Measurements from ENCODE around the gene LENG8.
"Not testable (repeated sequence)": the region's sequence is repeated elsewhere in the genome, so short reads cannot be mapped to it uniquely, and the experiment has no call there.

Gene LENG8

DNA sequence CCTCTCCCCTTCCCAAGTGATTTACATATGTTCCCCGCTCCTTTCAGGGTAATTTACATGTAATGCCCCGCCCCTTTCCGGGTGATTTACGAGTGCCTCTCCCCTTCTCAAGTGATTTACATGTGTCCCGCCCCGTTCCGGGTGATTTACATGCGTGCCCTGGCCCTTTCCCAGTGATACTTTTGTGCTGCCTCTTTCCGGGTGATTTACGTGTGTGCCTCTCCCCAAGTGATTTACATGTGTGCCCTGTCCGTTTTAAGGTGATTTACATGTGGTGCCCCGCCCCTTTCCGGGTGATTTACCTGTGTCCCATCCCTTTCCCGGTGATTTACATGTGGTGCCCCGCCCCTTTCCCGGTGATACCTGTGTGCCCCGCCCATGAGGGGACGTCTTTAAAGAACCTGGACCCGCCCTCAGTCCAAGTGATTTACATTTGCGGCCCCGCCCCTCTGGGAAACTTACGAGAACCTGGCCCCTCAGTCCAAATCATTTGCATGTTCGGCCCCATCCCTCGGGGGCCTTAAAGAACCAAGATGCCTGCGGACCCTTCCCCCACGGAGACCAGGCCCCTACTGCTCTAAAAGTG is 15.1 kb downstream of the LENG8 start:
- Histone ChIP-seq H3K36me3 (ENCODE audit: low read depth) (peaks cover 21% of the 10 kb centered on the region), H3K27me3 (ENCODE audit: insufficient read depth, poor library complexity, severe bottlenecking) (no peaks in the 10 kb centered on the region), H3K9me3 (ENCODE audit: severe bottlenecking) (no peaks in the 10 kb centered on the region), H3K4me1 (ENCODE audit: insufficient read depth, poor library complexity, severe bottlenecking) (no peaks in the 10 kb centered on the region), H3K4me3 (ENCODE audit: severe bottlenecking) (peak overlapping the region; percentile 69), H3K27ac (ENCODE audit: poor library complexity, severe bottlenecking) (peak overlapping the region; percentile 91)
- TF ChIP-seq, protein P1, sequence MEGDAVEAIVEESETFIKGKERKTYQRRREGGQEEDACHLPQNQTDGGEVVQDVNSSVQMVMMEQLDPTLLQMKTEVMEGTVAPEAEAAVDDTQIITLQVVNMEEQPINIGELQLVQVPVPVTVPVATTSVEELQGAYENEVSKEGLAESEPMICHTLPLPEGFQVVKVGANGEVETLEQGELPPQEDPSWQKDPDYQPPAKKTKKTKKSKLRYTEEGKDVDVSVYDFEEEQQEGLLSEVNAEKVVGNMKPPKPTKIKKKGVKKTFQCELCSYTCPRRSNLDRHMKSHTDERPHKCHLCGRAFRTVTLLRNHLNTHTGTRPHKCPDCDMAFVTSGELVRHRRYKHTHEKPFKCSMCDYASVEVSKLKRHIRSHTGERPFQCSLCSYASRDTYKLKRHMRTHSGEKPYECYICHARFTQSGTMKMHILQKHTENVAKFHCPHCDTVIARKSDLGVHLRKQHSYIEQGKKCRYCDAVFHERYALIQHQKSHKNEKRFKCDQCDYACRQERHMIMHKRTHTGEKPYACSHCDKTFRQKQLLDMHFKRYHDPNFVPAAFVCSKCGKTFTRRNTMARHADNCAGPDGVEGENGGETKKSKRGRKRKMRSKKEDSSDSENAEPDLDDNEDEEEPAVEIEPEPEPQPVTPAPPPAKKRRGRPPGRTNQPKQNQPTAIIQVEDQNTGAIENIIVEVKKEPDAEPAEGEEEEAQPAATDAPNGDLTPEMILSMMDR (IDR thresholded peaks at IDR 0.05; ENCODE audit: poor library complexity, severe bottlenecking) = no peak
- ATAC-seq (ENCODE audit: low read depth) (peak; percentile 58), DNase-seq (ENCODE audit: low spot score) (peak; percentile 99)

DNA sequence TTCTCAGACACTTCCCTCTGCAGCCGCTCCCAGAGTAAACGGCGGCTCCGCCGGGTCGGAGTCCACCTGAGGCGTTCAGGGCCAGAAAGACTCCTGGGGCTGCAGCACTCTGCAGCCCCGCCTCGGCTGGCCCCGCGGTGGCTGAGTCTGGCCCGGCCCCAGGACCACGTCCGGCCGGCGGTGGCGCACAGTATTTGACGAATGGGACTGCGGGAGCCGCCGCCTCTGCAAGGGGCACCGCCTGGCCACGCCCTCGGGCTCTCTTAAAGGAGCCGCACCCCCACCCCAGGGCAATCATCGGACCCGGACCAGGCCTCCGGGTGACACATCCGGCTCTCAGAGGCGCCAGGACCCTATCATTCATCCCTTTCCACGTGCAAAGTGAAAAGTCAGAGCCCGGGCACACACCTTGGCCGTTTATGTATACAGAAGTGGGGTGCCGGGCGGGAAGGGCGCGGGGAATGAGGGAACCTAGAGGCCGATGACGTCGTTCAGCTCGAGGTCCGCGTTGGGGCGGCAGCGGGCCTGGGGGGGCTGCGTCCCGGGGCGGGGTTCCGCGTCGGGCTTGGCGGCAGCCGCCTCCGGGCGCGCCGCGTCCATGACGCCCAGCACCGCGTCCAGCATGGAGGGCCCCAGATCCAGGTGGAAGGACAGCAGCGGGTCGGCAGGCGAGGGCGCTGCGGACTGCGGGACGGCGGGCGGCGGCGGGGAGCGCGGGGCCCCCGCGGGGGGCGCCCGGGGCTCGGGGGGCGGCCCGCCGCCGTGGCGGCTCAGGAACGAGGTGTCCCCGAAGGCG is 15.8 kb downstream of the LENG8 start:
- Histone ChIP-seq H3K4me1 (ENCODE audit: insufficient read depth, poor library complexity, severe bottlenecking) (peaks cover 6% of the 10 kb centered on the region), H3K36me3 (ENCODE audit: low read depth) (peaks cover 18% of the 10 kb centered on the region), H3K9me3 (ENCODE audit: severe bottlenecking) (no peaks in the 10 kb centered on the region), H3K27ac (ENCODE audit: poor library complexity, severe bottlenecking) (peak overlapping the region; percentile 91), H3K4me3 (ENCODE audit: severe bottlenecking) (peak overlapping the region; percentile 69), H3K27me3 (ENCODE audit: insufficient read depth, poor library complexity, severe bottlenecking) (no peaks in the 10 kb centered on the region)
- ATAC-seq (ENCODE audit: low read depth) (peak; percentile 59), DNase-seq (ENCODE audit: low spot score) (peak; percentile 95)
- TF ChIP-seq, protein P1 (IDR thresholded peaks at IDR 0.05; ENCODE audit: poor library complexity, severe bottlenecking) = no peak

DNA sequence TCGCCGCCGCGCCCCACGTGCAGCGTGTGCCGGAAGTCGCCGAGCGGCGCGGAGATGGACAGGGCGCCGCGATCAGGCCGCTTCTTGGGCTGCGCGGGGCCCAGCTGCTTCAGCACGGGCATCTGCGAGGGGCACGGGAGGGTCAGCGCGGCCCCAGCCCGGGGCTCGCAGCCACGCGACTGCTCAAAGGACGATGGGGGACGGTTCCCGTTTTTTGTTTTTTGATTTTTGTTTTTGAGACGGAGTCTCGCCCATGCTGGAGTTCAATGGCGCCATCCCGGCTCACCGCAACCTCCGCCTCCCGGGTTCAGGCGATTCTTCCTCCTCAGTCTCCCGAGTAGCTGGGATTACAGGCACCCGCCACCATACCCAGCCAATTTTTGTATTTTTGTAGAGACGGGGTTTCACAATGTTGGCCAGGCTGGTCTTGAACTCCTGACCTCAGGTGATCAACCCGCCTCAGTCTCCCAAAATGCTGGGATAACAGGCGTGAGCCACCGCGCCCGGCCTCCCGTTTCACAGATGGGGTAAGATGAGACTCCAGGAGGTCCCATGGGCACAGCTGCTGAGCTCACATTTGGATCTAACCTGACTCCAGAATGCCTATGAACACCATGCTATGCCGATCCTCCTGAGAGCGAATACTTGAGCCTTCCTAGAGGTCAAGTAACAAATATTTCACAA is 16.6 kb downstream of the LENG8 start:
- H3K9me3 ChIP-seq (ENCODE audit: severe bottlenecking) = no peaks in the 10 kb centered on the region
- H3K4me3 ChIP-seq (ENCODE audit: severe bottlenecking) = peak overlapping the region; percentile 69
- DNase-seq (ENCODE audit: low spot score) (no peak), ATAC-seq (ENCODE audit: low read depth) (no peak)
- H3K36me3 ChIP-seq (ENCODE audit: low read depth) = peaks cover 13% of the 10 kb centered on the region
- peaks cover 9% of the 10 kb centered on the region for H3K4me1 ChIP-seq (ENCODE audit: insufficient read depth, poor library complexity, severe bottlenecking)
- no peaks in the 10 kb centered on the region for H3K27me3 ChIP-seq (ENCODE audit: insufficient read depth, poor library complexity, severe bottlenecking)
- TF ChIP-seq, protein P1 (IDR thresholded peaks at IDR 0.05; ENCODE audit: poor library complexity, severe bottlenecking) = no peak
- H3K27ac ChIP-seq (ENCODE audit: poor library complexity, severe bottlenecking) = peak overlapping the region; percentile 91

DNA sequence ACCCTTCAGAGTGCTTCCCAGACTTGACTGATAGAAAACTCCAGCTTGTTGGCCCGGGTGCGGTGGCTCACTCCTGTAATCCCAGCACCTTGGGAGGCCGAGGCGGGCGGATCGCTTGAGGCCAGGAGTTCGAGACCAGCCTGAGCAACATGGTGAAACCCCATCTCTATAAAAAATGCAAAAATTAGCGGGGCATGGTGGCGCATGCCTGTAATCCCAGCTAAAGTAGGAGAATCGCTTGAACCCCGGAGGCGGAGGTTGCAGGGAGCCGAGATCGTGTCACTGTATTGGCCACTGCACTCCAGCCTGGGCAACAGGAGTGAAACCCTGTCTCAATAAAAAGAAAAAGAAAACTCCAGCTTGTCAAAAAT is 17.1 kb downstream of the LENG8 start:
- H3K27ac ChIP-seq (ENCODE audit: poor library complexity, severe bottlenecking); H3K27me3 ChIP-seq (ENCODE audit: insufficient read depth, poor library complexity, severe bottlenecking); H3K36me3 ChIP-seq (ENCODE audit: low read depth); DNase-seq (ENCODE audit: low spot score); ATAC-seq (ENCODE audit: low read depth); H3K9me3 ChIP-seq (ENCODE audit: severe bottlenecking); H3K4me3 ChIP-seq (ENCODE audit: severe bottlenecking): not testable (repeated sequence)
- peaks cover 13% of the 10 kb centered on the region for H3K4me1 ChIP-seq (ENCODE audit: insufficient read depth, poor library complexity, severe bottlenecking)

DNA sequence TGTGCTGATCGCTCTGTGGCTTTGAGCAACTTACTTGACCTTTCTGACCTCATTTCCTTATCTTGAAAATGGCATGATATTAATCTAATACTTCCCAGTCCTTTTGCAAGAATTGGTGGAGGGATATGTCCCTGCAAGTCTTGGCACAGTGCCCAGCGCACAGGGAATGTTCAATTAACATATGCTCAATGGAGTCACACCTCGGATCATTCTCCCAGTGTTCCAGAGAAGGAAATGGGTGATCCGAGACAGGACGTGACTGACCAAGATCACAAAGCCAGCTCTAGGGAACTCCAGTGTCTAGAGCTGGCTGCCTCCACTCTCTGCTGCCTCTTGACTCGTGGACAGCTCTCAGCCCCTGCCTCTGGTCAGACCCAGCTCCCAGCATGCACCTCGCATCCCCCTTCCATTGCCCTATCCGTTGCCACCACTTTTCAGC is 20.5 kb downstream of the LENG8 start:
- no peaks in the 10 kb centered on the region for H3K27me3 ChIP-seq (ENCODE audit: insufficient read depth, poor library complexity, severe bottlenecking)
- TF ChIP-seq, protein P1 (IDR thresholded peaks at IDR 0.05; ENCODE audit: poor library complexity, severe bottlenecking) = no peak
- H3K4me1 ChIP-seq (ENCODE audit: insufficient read depth, poor library complexity, severe bottlenecking) = peaks cover 13% of the 10 kb centered on the region
- H3K27ac ChIP-seq (ENCODE audit: poor library complexity, severe bottlenecking) = no peak overlapping the region
- DNase-seq (ENCODE audit: low spot score) = no peak
- no peak overlapping the region for H3K4me3 ChIP-seq (ENCODE audit: severe bottlenecking)
- H3K9me3 ChIP-seq (ENCODE audit: severe bottlenecking) = no peaks in the 10 kb centered on the region
- no peak for ATAC-seq (ENCODE audit: low read depth)
- no peaks in the 10 kb centered on the region for H3K36me3 ChIP-seq (ENCODE audit: low read depth)

All from RWPE2 (cell line).